NCI-H748 treated with DMSO at 0.1 percent for 48 hours (cell line): ENCODE results near the gene RHCE.
A peak's percentile ranks its signal among the peaks of the same experiment; 100 is the strongest.
"Not testable (repeated sequence)": the region's sequence is repeated elsewhere in the genome, so short reads cannot be mapped to it uniquely, and the experiment has no call there.

Experiments
- DNase-seq: peaks from one replicate; lab custom pipeline; 2025; lab: John Stamatoyannopoulos, UW

Gene RHCE

DNA sequence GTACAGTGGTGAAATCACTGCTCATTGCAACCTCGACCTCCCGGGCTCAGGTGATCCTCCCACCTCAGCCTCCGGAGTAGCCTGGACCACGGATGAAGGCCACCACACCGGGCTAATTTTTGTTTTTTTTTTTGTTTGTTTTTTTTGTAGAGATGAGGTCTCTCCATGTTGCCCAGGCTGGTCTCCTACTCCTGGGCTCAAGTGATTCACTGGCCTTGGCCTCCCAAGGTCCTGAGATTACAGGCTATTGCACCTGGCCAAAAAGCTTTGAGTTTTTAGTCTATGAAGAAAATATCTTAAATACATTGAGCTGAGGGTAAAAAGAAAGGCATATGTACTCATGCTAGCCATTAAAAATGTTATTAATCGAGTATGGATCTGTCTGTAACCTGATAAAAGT, 78.9 kb downstream of the RHCE start:
- DNase-seq = no peak

- no peak for DNase-seq
Observed at GRCh38 chr1:25338986-25339385, 81.6 kb downstream of the RHCE start.

DNA sequence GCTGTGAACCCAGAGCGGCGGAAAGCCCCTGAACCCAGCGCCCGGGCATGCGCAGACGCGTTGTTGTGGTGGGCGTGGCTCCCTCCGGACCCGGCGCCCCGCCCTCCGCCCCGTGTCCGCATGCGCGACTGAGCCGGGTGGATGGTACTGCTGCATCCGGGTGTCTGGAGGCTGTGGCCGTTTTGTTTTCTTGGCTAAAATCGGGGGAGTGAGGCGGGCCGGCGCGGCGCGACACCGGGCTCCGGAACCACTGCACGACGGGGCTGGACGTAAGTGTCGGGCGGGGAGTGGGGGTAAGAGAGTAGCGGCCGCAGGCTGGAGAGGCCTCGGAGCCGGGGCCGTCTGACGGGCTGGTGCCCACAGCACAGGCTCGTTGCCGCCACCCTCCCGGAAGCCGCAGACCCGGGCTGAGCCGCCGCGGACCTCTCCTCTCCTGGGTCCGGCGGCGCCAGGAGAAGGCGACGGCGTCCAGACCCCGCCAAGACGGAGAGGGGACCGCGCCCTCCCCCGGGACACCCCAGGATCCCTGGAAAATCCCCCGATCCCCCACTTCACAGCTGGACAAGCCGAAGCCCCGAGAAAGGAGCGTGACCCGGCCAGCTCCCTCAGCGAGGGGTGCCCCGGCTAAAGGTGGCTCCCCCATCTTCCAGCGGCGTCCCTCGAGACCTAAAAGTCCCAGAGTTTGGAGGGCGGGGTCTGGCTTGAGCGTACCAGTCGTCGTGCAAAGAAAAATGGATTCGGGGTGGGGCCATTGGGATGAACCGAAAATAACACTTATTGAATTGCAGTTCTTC, 82.2 kb downstream of the RHCE start, which contains the start of gene TMEM50A:
Gene TMEM50A, plus strand, starts transcription at position 147 of the 794 bp plus-strand sequence. CDS start 2,153 bp downstream, outside the sequence.
- DNase-seq = peak; percentile 60

GRCh38 chr1:25337483-25338187, 83.0 kb downstream of the RHCE start:
- not testable (repeated sequence) for DNase-seq

DNA sequence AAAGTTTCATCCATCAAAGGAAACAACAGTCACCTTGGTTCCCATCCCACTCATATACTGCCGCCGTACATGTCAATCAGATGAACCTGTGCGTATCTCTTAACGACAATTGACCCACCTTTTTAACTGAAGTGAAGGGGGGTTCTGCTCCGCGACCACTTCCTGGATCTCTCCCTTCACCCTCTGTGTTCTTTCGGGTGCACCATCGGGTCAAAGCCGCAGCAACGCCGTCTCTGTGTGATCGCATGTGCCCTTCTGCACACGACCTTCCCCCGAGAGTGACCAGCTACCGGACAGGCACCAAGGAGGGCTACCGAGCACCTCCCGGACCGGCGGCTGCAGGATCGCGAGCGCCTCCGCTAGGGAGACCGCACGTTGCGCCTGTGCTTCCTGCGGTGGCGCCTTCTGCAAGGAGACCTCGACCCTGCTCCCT, 83.7 kb downstream of the RHCE start:
- peak; percentile 21 for DNase-seq

DNA sequence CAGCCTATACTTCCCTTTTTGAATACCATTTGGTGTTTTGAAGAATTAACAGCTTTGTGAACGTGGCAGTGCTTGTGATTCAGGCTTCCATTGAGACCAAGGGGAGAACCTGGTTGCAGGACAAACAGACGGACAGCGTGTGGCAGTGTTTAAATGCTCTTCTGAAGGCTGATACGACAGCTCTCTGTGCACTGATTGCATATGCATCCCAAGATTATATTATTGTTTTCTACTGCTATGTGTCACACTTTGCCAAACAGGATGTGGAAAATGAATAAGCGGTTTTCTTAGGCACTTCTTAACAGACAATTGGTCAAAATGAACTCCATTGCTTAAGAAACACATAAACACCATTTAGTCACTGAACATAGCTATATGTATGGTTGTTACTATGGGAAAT, 90.7 kb downstream of the RHCE start:
- DNase-seq = not testable (repeated sequence)

DNA sequence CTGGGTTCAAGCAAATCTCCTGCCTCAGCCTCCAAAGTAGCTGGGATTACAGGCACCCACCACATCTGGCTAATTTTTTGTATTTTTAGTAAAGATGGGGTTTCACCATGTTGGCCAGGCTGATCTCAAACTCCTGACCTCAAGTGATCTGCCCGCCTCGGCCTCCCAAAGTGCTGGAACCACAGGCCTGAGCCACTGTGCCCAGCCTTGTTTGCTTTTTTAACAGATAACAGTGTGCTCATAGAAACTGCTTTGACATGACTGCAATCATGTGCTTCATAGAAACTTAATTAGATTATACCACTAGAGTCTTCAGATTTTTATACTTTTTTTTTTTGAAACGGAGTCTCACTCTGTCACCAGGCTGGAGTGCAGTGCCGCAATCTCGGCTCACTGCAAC, 91.3 kb downstream of the RHCE start:
- DNase-seq = not testable (repeated sequence)

- DNase-seq = not testable (repeated sequence)
Observed at GRCh38 chr1:25328791-25329185, 91.8 kb downstream of the RHCE start.

DNA sequence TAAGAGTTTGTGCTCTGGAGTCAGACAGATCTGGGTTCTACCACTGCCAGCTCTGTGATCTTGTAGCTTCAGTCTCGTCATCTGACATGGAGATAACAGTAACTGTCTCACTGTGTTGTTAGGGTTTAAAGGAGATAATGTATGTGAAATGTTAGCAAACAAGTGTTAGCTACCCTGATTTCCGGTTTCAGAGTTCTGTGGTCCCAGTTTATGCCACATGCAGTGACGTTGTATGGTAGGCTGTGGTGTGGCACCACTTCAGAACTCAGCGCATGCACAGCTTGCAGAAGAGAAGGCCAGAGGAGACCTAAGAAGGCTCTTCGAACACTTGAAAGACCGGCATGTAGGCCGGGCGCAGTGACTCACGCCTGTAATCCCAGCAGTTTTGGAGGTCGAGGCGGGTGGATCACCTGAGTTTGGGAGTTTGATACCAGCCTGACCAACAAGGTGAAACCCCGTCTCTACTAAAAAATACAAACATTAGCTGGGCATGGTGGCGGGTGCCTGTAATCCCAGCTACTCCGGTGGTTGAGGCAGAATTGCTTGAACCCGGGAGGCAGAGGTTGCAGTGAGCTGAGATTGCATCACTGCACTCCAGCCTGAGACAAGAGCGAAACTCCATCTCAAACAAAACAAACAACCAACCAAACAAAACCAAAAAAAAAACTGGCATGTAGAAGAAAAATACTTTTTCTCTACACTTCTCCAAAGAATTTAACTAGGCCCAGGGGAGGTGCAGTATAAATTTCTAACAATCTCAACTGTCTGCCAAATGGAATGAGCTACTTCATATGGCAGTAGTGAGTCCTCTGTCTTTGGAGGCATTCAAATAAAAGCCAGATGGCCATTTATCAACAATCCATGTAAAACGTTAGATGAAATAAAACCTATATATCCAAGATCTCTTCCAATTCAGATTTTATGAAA, 92.5 kb downstream of the RHCE start:
- not testable (repeated sequence) for DNase-seq

GRCh38 chr1:25324407-25324806, 96.2 kb downstream of the RHCE start:
- not testable (repeated sequence) for DNase-seq

DNA sequence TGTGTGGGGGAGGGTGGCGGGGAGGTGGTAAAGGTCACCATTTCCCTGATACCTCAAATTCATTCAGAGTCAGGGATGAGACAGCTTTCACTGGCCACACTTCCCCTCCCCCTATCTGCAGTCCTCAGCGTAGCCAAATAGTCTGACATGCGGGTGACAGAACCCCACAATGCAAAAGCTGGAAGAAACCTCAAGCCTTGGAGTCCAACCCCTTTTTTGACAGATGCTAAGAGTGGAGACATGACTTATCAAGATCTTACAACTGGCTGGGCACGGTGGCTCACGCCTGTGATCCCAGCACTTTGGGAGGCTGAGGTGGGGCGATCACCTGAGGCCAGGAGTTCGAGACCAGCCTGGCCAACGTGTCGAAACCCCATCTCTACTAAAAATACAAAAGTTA, 98.5 kb downstream of the RHCE start:
- DNase-seq = not testable (repeated sequence)

- not testable (repeated sequence) for DNase-seq
Observed at GRCh38 chr1:25320314-25320938, 100.2 kb downstream of the RHCE start.

- not testable (repeated sequence) for DNase-seq
Observed at GRCh38 chr1:25312806-25313470, 107.7 kb downstream of the RHCE start.
